GM12878 (cell line): Measurements from ENCODE around the gene LRRC61. TPM values are rescaled to one million over a fixed set of nuclear protein-coding genes. Genes with fewer than 3 reads are reported as not detected.

Experiments
- ATAC-seq: fragments of 200-7000 bp; cut with Tn5 transposase; 3 replicates; pipeline ENCODE4 v1.9.1; 2020; ENCODE audit warnings: mild to moderate bottlenecking, moderate library complexity
- BruUV-seq: library from RNA; stranded (reverse); fragments of 400-500 nt; replicated peaks from 2 replicates; lab custom pipeline; 2021; lab: Mats Ljungman, UMichigan
- CTCF ChIA-PET: fragments of 300-600 bp; sonication (Branson Sonifier 250); formaldehyde crosslinking; extraction: SDS; loops from one replicate; lab custom pipeline; 2021; ENCODE audit warnings: inconsistent platforms; lab: Yijun Ruan, JAX
- POLR2A ChIA-PET: fragments of 350-600 bp; formaldehyde crosslinking; extraction: SDS; loops from one replicate; lab custom pipeline; 2021; ENCODE audit warnings: inconsistent platforms; lab: Charles Lee
- RAD21 ChIA-PET: fragments of 300-600 bp; sonication (Branson Sonifier 250); formaldehyde crosslinking; loops from one replicate; lab custom pipeline; 2023; ENCODE audit warnings: antibody characterized with exemption; ENCODE audit not compliant: unreplicated experiment; lab: Charles Lee
- SMC1A ChIA-PET: fragments of 300-600 bp; sonication (Branson Sonifier 250); formaldehyde crosslinking; loops from one replicate; lab custom pipeline; 2023; ENCODE audit not compliant: unreplicated experiment, uncharacterized antibody; lab: Charles Lee
- DNase-seq: peaks from one replicate; pipeline ENCODE4 v3.0.0-alpha.2; 2011; ENCODE audit warnings: low read depth, low spot score
- FAIRE-seq: peaks from 3 replicates; lab custom pipeline; 2011; peaks lifted over from hg19 to GRCh38; lab: Jason Lieb, UNC
- H2AFZ ChIP-seq: 2 replicates; pipeline ENCODE4 v1.6.0; 2011; ENCODE audit warnings: low read depth, low read length, control low read depth; ENCODE audit not compliant: control insufficient read depth
- H3K27ac ChIP-seq: 2 replicates; pipeline ENCODE4 v1.5.1; 2011; ENCODE audit warnings: control low read depth; ENCODE audit not compliant: control insufficient read depth, insufficient read depth
- H3K27me3 ChIP-seq, 2 experiments: replicated peaks in 1 of 2; 2 replicates each; pipeline versions ENCODE4 v1.6.0 to v1.6.1; 2011; ENCODE audit warnings: low read length in 1 of 2; ENCODE audit not compliant: control insufficient read depth in 2 of 2, insufficient read depth in 2 of 2
- H3K36me3 ChIP-seq, 2 experiments: 2 replicates each; pipeline ENCODE4 v1.5.1; 2011; ENCODE audit warnings: low read length in 1 of 2; ENCODE audit not compliant: control insufficient read depth in 2 of 2, insufficient read depth in 2 of 2
- H3K4me1 ChIP-seq: 2 replicates; pipeline ENCODE4 v1.6.1; 2011; ENCODE audit warnings: mild to moderate bottlenecking, low read length, moderate library complexity, mixed read lengths; ENCODE audit not compliant: control insufficient read depth, insufficient read depth
- H3K4me2 ChIP-seq: 2 replicates; pipeline ENCODE4 v1.6.0; 2011; ENCODE audit warnings: control low read depth; ENCODE audit not compliant: control insufficient read depth, insufficient read depth
- H3K4me3 ChIP-seq: fragments of 200-600 bp; sonication (generic); 2 replicates; pipeline ENCODE4 v1.5.1; 2016
- H3K79me2 ChIP-seq: 2 replicates; pipeline ENCODE4 v1.6.0; 2011; ENCODE audit warnings: low read length; ENCODE audit not compliant: control insufficient read depth, insufficient read depth
- H3K9ac ChIP-seq: 2 replicates; pipeline ENCODE4 v1.8.0; 2011; ENCODE audit warnings: low read length, control low read depth, mixed read lengths; ENCODE audit not compliant: control insufficient read depth, insufficient read depth
- H3K9me3 ChIP-seq: replicated peaks from 3 replicates; pipeline ENCODE4 v1.5.1; 2011; ENCODE audit warnings: mild to moderate bottlenecking, low read length; ENCODE audit not compliant: control insufficient read depth, insufficient read depth
- H4K20me1 ChIP-seq: 2 replicates; pipeline ENCODE4 v1.6.0; 2011; ENCODE audit not compliant: control insufficient read depth, insufficient read depth
- ASH2L ChIP-seq: fragments of 300-600, 200-600 bp; sonication (generic); IDR thresholded peaks from 2 replicates; pipeline ENCODE4 v1.6.1; 2017; ENCODE audit warnings: low read depth, mild to moderate bottlenecking, borderline replicate concordance
- TAF1 ChIP-seq: IDR thresholded peaks from 2 replicates; pipeline ENCODE4 v1.6.1; 2011; ENCODE audit warnings: mild to moderate bottlenecking, low read depth, low read length, borderline replicate concordance
- ZZZ3 ChIP-seq: IDR thresholded peaks from 2 replicates; pipeline ENCODE4 v1.6.1; 2011; ENCODE audit warnings: low read depth; ENCODE audit not compliant: control insufficient read depth, insufficient read length
- WGBS: methylation state at CpG from one replicate; pipeline ENCODE4 v1.1.6; 2016; ENCODE audit warnings: low lambda C conversion rate; ENCODE audit not compliant: insufficient replicate concordance, insufficient coverage; ENCODE audit errors: missing lambda C conversion rate; 5-methylcytosine and 5-hydroxymethylcytosine counted together
- in situ Hi-C: fragments of 300-500 bp; cut with MboI; formaldehyde crosslinking; loops from 9 replicates; pipeline ENCODE4 v1.14.3; 2018; ENCODE audit warnings: mixed read lengths
- intact Hi-C: fragments of 100-400 bp; cut with micrococcal nuclease; formaldehyde crosslinking; loops from one replicate; pipeline ENCODE4 v1.14.2; 2022; ENCODE audit not compliant: unreplicated experiment
- polyA plus RNA-seq, 11 experiments: library from polyadenylated mRNA; depleted of rRNA in 4 of 11; unstranded in 6 of 11; stranded (reverse) in 5 of 11; fragments of >200 nt; fragmentation: Nextera tagmentation in 4 of 11; fragmentation: Illumina TruSeq in 1 of 11; extraction: Ambion mirVana in 4 of 11; extraction: Trizol in 1 of 11; gene quantifications; 1 replicate in 1 of 11; 2 replicates in 10 of 11; pipeline versions ENCODE4 v1.2.1 to v1.2.3, GENCODE V29; 2011 to 2016; ENCODE audit warnings: inconsistent platforms in 2 of 11, missing spikeins in 2 of 11, low read depth in 1 of 11
- total RNA-seq, 4 experiments: library from RNA; depleted of rRNA in 3 of 4; stranded (reverse); fragments of >200 nt in 3 of 4; fragmentation: Illumina TruSeq in 1 of 4; extraction: Trizol in 1 of 4; gene quantifications; 2 replicates each; pipeline versions ENCODE4 v1.2.1 to v1.2.3, GENCODE V29; 2013 to 2021
- TF ChIP-seq, protein P1 (sequence below): fragments of 450-650 bp; IDR thresholded peaks from 2 replicates; pipeline ENCODE4 v1.6.1; 2016; ENCODE audit warnings: mild to moderate bottlenecking, moderate library complexity, borderline replicate concordance
- TF ChIP-seq, protein P2 (sequence below): fragments of 150-350 bp; IDR thresholded peaks from 2 replicates; pipeline ENCODE4 v1.6.1; 2016; ENCODE audit warnings: low read depth, low read length
- TF ChIP-seq, protein P3 (sequence below): IDR thresholded peaks from 2 replicates; pipeline ENCODE4 v1.6.1; 2012; ENCODE audit warnings: low read length, inconsistent platforms

The LRRC61 gene
- total and polyA plus RNA-seq, 10 of the 15 experiments (the other 5 are each of a cell fraction or from before 2014, with no cell fraction given): 1.4 to 54.2 (median 21.8) TPM

GRCh38 chr7:150334108-150334507 lies 11.0 kb downstream of the LRRC61 start:
- CTCF ChIA-PET: no interaction called here
- Histone ChIP-seq H3K9ac (no peak overlapping the region), H3K36me3 (peaks cover 6 to 11% of the 10 kb centered on the region in 2 experiments), H3K4me2 (no peak overlapping the region), H3K27me3 (no peaks in the 10 kb centered on the region), H3K4me3 (no peak overlapping the region), H2AFZ (no peak overlapping the region), H3K4me1 (no peaks in the 10 kb centered on the region), H3K27ac (no peak overlapping the region), H3K79me2 (no peaks in the 10 kb centered on the region), H3K9me3 (no peaks in the 10 kb centered on the region), H4K20me1 (no peaks in the 10 kb centered on the region)
- POLR2A ChIA-PET: no interaction called here
- RAD21 ChIA-PET: no interaction called here
- in situ Hi-C loops (no loop called here), intact Hi-C loops (no loop called here)
- SMC1A ChIA-PET: no interaction called here
- WGBS: 84% methylated on average over 8 of the region's 8 CpGs
- DNase-seq: no peak
- TF ChIP-seq, protein P1, sequence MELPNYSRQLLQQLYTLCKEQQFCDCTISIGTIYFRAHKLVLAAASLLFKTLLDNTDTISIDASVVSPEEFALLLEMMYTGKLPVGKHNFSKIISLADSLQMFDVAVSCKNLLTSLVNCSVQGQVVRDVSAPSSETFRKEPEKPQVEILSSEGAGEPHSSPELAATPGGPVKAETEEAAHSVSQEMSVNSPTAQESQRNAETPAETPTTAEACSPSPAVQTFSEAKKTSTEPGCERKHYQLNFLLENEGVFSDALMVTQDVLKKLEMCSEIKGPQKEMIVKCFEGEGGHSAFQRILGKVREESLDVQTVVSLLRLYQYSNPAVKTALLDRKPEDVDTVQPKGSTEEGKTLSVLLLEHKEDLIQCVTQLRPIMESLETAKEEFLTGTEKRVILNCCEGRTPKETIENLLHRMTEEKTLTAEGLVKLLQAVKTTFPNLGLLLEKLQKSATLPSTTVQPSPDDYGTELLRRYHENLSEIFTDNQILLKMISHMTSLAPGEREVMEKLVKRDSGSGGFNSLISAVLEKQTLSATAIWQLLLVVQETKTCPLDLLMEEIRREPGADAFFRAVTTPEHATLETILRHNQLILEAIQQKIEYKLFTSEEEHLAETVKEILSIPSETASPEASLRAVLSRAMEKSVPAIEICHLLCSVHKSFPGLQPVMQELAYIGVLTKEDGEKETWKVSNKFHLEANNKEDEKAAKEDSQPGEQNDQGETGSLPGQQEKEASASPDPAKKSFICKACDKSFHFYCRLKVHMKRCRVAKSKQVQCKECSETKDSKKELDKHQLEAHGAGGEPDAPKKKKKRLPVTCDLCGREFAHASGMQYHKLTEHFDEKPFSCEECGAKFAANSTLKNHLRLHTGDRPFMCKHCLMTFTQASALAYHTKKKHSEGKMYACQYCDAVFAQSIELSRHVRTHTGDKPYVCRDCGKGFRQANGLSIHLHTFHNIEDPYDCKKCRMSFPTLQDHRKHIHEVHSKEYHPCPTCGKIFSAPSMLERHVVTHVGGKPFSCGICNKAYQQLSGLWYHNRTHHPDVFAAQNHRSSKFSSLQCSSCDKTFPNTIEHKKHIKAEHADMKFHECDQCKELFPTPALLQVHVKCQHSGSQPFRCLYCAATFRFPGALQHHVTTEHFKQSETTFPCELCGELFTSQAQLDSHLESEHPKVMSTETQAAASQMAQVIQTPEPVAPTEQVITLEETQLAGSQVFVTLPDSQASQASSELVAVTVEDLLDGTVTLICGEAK: no peak
- no peak for TF ChIP-seq TAF1
- no peak for TF ChIP-seq ZZZ3
- TF ChIP-seq, protein P2, sequence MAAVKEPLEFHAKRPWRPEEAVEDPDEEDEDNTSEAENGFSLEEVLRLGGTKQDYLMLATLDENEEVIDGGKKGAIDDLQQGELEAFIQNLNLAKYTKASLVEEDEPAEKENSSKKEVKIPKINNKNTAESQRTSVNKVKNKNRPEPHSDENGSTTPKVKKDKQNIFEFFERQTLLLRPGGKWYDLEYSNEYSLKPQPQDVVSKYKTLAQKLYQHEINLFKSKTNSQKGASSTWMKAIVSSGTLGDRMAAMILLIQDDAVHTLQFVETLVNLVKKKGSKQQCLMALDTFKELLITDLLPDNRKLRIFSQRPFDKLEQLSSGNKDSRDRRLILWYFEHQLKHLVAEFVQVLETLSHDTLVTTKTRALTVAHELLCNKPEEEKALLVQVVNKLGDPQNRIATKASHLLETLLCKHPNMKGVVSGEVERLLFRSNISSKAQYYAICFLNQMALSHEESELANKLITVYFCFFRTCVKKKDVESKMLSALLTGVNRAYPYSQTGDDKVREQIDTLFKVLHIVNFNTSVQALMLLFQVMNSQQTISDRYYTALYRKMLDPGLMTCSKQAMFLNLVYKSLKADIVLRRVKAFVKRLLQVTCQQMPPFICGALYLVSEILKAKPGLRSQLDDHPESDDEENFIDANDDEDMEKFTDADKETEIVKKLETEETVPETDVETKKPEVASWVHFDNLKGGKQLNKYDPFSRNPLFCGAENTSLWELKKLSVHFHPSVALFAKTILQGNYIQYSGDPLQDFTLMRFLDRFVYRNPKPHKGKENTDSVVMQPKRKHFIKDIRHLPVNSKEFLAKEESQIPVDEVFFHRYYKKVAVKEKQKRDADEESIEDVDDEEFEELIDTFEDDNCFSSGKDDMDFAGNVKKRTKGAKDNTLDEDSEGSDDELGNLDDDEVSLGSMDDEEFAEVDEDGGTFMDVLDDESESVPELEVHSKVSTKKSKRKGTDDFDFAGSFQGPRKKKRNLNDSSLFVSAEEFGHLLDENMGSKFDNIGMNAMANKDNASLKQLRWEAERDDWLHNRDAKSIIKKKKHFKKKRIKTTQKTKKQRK: no peak
- TF ChIP-seq ASH2L: no peak
- TF ChIP-seq, protein P3, sequence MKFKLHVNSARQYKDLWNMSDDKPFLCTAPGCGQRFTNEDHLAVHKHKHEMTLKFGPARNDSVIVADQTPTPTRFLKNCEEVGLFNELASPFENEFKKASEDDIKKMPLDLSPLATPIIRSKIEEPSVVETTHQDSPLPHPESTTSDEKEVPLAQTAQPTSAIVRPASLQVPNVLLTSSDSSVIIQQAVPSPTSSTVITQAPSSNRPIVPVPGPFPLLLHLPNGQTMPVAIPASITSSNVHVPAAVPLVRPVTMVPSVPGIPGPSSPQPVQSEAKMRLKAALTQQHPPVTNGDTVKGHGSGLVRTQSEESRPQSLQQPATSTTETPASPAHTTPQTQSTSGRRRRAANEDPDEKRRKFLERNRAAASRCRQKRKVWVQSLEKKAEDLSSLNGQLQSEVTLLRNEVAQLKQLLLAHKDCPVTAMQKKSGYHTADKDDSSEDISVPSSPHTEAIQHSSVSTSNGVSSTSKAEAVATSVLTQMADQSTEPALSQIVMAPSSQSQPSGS: no peak
- BruUV-seq: no TSS peak
- no peak for FAIRE-seq
- ATAC-seq: no peak
